SK-N-SH treated with all-trans-retinoic acid at 6 μM for 48 hours (cell line): ENCODE data around the gene CPT1A.

Source experiments
- ARNTL ChIP-seq: fragments of 450-650 bp; formaldehyde crosslinking; IDR thresholded peaks from 2 replicates; pipeline ENCODE4 v1.5.0; 2020; ENCODE audit warnings: low read depth, mild to moderate bottlenecking, moderate library complexity, borderline replicate concordance
- ISL1 ChIP-seq: fragments of 250-450 bp; sonication (Bioruptor Pico); IDR thresholded peaks from 2 replicates; pipeline ENCODE4 v2.1.2; 2022; ENCODE audit warnings: mild to moderate bottlenecking, moderate library complexity
- PATZ1 ChIP-seq: fragments of 250-450 bp; sonication (Bioruptor Pico); IDR thresholded peaks from 2 replicates; pipeline ENCODE4 v1.8.0; 2020; ENCODE audit warnings: mild to moderate bottlenecking, moderate library complexity, borderline replicate concordance
- POU6F1 ChIP-seq: fragments of 250-450 bp; sonication (Bioruptor Pico); IDR thresholded peaks from 2 replicates; pipeline ENCODE4 v1.8.0; 2021; ENCODE audit warnings: low read depth, mild to moderate bottlenecking, moderate library complexity, borderline replicate concordance
- RARB ChIP-seq: fragments of 250-450 bp; sonication (Bioruptor Pico); IDR thresholded peaks from 2 replicates; pipeline ENCODE4 v1.8.0; 2021; ENCODE audit warnings: mild to moderate bottlenecking, moderate library complexity
- SNAI2 ChIP-seq: fragments of 250-450 bp; sonication (Bioruptor Pico); IDR thresholded peaks from 2 replicates; pipeline ENCODE4 v1.5.0; 2020; ENCODE audit warnings: mild to moderate bottlenecking, moderate library complexity
- TCF4 ChIP-seq: fragments of 250-450 bp; sonication (Bioruptor Pico); IDR thresholded peaks from 2 replicates; pipeline ENCODE4 v1.8.0; 2021; ENCODE audit warnings: mild to moderate bottlenecking, moderate library complexity, borderline replicate concordance
- TOX ChIP-seq: fragments of 250-450 bp; sonication (Bioruptor Pico); IDR thresholded peaks from 2 replicates; pipeline ENCODE4 v1.8.0; 2021; ENCODE audit warnings: mild to moderate bottlenecking, moderate library complexity, borderline replicate concordance
- TSHZ2 ChIP-seq: fragments of 250-450 bp; sonication (Bioruptor Pico); IDR thresholded peaks from 2 replicates; pipeline ENCODE4 v1.5.0; 2020; ENCODE audit warnings: mild to moderate bottlenecking, moderate library complexity
- ZFP3 ChIP-seq: fragments of 250-450 bp; sonication (Bioruptor Pico); IDR thresholded peaks from 2 replicates; pipeline ENCODE4 v1.5.0; 2020; ENCODE audit warnings: mild to moderate bottlenecking, moderate library complexity
- ZFP30 ChIP-seq: fragments of 450-650 bp; formaldehyde crosslinking; IDR thresholded peaks from 2 replicates; pipeline ENCODE4 v1.5.0; 2022; ENCODE audit warnings: mild to moderate bottlenecking, moderate library complexity
- ZNF565 ChIP-seq: fragments of 450-650 bp; formaldehyde crosslinking; conservative IDR thresholded peaks from 2 replicates; pipeline ENCODE4 v1.5.0; 2020; ENCODE audit warnings: low read depth, mild to moderate bottlenecking, moderate library complexity
- ZNF70 ChIP-seq: fragments of 450-650 bp; formaldehyde crosslinking; IDR thresholded peaks from 2 replicates; pipeline ENCODE4 v1.5.0; 2020; ENCODE audit warnings: mild to moderate bottlenecking, moderate library complexity
- TF ChIP-seq, protein P1 (sequence below): fragments of 250-450 bp; sonication (Bioruptor Pico); IDR thresholded peaks from 2 replicates; pipeline ENCODE4 v1.5.1; 2020; ENCODE audit warnings: low read depth, mild to moderate bottlenecking, moderate library complexity

GRCh38 chr11:68776442-68777235 lies 65.1 kb downstream of the CPT1A start:
- TF ChIP-seq SNAI2 (CRISPR knock-in tag) (no peak), RARB (CRISPR knock-in tag) (no peak), PATZ1 (CRISPR knock-in tag) (no peak), ZFP3 (CRISPR knock-in tag) (no peak), ZFP30 (CRISPR knock-in tag) (no peak), TOX (CRISPR knock-in tag) (no peak), ARNTL (no peak), ZNF565 (CRISPR knock-in tag) (no peak), ISL1 (no peak), TSHZ2 (CRISPR knock-in tag) (no peak), TCF4 (CRISPR knock-in tag) (no peak), ZNF70 (CRISPR knock-in tag) (no peak), POU6F1 (no peak)
- TF ChIP-seq, protein P1, sequence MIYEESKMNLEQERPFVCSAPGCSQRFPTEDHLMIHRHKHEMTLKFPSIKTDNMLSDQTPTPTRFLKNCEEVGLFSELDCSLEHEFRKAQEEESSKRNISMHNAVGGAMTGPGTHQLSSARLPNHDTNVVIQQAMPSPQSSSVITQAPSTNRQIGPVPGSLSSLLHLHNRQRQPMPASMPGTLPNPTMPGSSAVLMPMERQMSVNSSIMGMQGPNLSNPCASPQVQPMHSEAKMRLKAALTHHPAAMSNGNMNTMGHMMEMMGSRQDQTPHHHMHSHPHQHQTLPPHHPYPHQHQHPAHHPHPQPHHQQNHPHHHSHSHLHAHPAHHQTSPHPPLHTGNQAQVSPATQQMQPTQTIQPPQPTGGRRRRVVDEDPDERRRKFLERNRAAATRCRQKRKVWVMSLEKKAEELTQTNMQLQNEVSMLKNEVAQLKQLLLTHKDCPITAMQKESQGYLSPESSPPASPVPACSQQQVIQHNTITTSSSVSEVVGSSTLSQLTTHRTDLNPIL (CRISPR knock-in tag) = no peak
